ENCODE results near the gene PRDM16. TPM values are rescaled to one million over a fixed set of nuclear protein-coding genes. Genes with fewer than 3 reads are reported as not detected.
A peak's percentile ranks its signal among the peaks of the same experiment; 100 is the strongest.

Gene PRDM16
- polyA plus RNA-seq (2011; rRNA removed) (0.06 and 0.16 TPM in 2 replicates), polyA minus RNA-seq (2011; rRNA and poly(A)+ RNA removed) (not detected in 2 replicates)

DNA sequence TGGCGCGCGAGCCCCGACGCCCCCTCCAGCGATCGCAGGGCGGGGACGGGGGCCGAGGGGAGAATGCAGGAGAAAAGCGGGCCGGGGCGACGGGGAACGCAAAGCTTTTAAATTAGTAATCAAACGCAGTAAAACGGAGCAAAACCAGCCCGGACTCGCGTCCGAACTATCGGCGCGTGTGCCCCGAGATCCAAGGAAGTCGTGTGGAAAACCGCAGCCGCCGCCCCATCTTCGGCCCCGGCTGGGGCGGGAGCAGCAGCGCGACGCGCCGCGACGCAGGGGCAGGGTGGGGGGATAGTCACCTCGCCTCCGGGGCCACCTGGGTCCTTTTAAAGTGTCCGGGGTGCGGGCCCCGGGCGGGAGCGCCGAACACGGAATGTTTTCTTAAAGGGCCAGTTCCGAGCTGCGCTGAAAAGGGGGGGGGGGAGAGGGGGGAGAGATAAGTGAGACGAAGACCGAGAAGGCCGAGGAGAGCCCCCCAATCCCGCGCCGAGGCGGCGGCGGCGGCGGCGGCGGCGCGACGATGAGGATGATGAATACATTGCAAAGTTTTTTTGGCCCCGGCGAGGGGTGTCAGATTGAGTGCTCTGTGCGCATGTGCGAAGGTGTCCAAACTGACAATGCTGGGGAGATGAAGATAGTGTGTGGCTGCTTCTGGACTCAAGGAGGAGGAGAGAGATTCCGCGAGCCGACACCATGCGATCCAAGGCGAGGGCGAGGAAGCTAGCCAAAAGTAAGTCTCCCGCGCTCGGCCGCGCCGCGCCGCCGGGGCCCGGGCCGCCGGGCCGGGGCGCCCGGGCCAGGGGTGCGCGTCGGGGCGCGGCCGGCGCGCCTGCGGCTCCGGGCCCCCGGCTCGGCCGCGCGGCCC is at the start of gene PRDM16:
Gene PRDM16 (plus strand): TSS at position 640 of the 868 bp plus-strand sequence. CDS start 57 bp downstream, at position 697.
- H3K27me3 ChIP-seq (ENCODE audit: control insufficient read depth, insufficient read depth, low read length), result peaks cover 72% of the 10 kb centered on the region
- TF ChIP-seq, protein P1, sequence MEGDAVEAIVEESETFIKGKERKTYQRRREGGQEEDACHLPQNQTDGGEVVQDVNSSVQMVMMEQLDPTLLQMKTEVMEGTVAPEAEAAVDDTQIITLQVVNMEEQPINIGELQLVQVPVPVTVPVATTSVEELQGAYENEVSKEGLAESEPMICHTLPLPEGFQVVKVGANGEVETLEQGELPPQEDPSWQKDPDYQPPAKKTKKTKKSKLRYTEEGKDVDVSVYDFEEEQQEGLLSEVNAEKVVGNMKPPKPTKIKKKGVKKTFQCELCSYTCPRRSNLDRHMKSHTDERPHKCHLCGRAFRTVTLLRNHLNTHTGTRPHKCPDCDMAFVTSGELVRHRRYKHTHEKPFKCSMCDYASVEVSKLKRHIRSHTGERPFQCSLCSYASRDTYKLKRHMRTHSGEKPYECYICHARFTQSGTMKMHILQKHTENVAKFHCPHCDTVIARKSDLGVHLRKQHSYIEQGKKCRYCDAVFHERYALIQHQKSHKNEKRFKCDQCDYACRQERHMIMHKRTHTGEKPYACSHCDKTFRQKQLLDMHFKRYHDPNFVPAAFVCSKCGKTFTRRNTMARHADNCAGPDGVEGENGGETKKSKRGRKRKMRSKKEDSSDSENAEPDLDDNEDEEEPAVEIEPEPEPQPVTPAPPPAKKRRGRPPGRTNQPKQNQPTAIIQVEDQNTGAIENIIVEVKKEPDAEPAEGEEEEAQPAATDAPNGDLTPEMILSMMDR (IDR thresholded peaks at IDR 0.05; ENCODE audit: low read depth, low read length), result no peak
- CTCF ChIA-PET, result no interaction called here

GRCh38 chr1:3019516-3020051 is 49.4 kb upstream of the PRDM16 start:
- CTCF ChIA-PET, result no interaction called here
- Histone ChIP-seq H3K27me3 (ENCODE audit: control insufficient read depth, insufficient read depth, low read length) (no peaks in the 10 kb centered on the region), H3K27ac (ENCODE audit: low read depth, low read length) (no peak overlapping the region), H3K9me3 (ENCODE audit: control insufficient read depth, insufficient read depth, low read length) (peaks cover 80% of the 10 kb centered on the region), H3K4me3 (ENCODE audit: low read depth, low read length) (no peak overlapping the region)
- POLR2A ChIA-PET, result no interaction called here
- no peak for DNase-seq (ENCODE audit: low read depth, low spot score)
- TF ChIP-seq, protein P1 (IDR thresholded peaks at IDR 0.05; ENCODE audit: low read depth, low read length), result no peak

More for the DNA sequence above, at the start of gene PRDM16:
- no peak for DNase-seq (ENCODE audit: low read depth, low spot score)
- Histone ChIP-seq H3K4me3 (ENCODE audit: low read depth, low read length) (peak within 1 kb of the TSS; percentile 53), H3K27ac (ENCODE audit: low read depth, low read length) (no peak within 1 kb of the TSS), H3K9me3 (ENCODE audit: control insufficient read depth, insufficient read depth, low read length) (peaks cover 15% of the 10 kb centered on the region; the same call in 1 of the 2 replicates)
- POLR2A ChIA-PET, result no interaction called here

DNA sequence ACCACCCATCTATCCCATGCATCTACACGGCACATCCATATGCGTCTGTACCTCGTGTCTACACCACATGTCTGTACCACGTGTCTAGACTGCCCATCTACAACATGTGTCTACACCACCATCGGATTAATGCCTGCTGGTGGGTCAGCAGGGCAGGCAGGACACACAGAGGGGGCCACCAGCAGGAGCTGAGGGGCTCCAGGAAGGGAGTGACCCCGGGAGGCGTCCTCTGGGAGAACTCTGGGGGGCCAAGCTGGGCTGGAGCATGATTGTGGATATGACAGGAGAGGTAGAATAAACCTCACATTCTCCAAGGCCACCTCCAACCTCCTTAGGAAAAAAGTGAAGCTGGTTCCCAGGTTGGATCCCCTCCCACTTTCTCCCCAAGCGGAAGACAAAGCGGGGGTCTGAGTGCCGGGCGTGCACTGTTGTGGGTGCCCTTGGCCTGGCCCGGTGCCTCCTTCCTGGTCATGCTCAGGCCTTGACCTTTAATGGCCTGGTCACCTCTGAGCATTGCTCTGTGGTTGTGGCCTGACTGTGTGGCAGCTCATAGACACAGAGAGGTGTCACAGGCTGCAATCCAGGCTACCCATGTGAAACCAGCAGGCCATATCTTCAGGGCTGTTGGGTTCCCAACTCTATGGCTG is 48.6 kb upstream of the PRDM16 start:
- DNase-seq (ENCODE audit: low read depth, low spot score), result no peak
- peaks cover 72% of the 10 kb centered on the region for H3K9me3 ChIP-seq (ENCODE audit: control insufficient read depth, insufficient read depth, low read length)
- no peaks in the 10 kb centered on the region for H3K27me3 ChIP-seq (ENCODE audit: control insufficient read depth, insufficient read depth, low read length)
- no peak overlapping the region for H3K27ac ChIP-seq (ENCODE audit: low read depth, low read length)
- ChIA-PET CTCF (no interaction called here), POLR2A (no interaction called here)
- TF ChIP-seq, protein P1 (IDR thresholded peaks at IDR 0.05; ENCODE audit: low read depth, low read length), result no peak
- H3K4me3 ChIP-seq (ENCODE audit: low read depth, low read length), result no peak overlapping the region

DNA sequence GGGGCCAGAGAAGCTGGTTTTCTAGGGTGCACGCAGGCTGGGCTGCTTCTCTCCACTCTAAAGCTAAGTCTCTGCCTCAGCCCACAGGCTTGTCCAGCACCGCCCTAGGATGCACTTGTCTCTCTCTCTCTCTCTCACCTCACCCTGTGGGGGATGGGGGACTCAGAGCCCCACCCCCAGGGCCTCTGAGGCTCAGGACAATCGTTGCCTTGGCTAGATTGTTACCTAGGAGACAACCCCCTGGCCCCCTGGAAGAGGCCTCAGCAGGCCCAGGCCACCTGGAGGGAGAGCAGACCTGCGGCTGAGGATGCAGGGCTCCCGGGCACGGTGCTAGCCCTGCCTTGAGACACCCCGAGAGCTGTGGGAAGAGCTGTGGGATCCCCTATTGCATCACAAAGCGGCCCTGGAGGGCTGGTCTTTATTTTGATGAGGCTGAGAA is 47.8 kb upstream of the PRDM16 start, which contains the start of gene ACTRT2:
Gene ACTRT2 (plus strand): TSS at position 235 of the 439 bp plus-strand sequence. CDS start 220 bp downstream, outside the sequence.
- no peaks in the 10 kb centered on the region for H3K27me3 ChIP-seq (ENCODE audit: control insufficient read depth, insufficient read depth, low read length)
- ChIA-PET POLR2A (no interaction called here), CTCF (no interaction called here)
- DNase-seq (ENCODE audit: low read depth, low spot score), result no peak
- peaks cover 64% of the 10 kb centered on the region for H3K9me3 ChIP-seq (ENCODE audit: control insufficient read depth, insufficient read depth, low read length)
- no peak within 1 kb of the TSS for H3K27ac ChIP-seq (ENCODE audit: low read depth, low read length)
- TF ChIP-seq, protein P1 (IDR thresholded peaks at IDR 0.05; ENCODE audit: low read depth, low read length), result no peak
- no peak within 1 kb of the TSS for H3K4me3 ChIP-seq (ENCODE audit: low read depth, low read length)

All from AG04450 (cell line).